Stomach (tissue), 9 donors: ENCODE results near the gene PLIN3. TPM values are rescaled to one million over a fixed set of nuclear protein-coding genes. Genes with fewer than 3 reads are reported as not detected.
A peak's percentile ranks its signal among the peaks of the same experiment; 100 is the strongest.
"Not testable (repeated sequence)": the region's sequence is repeated elsewhere in the genome, so short reads cannot be mapped to it uniquely, and the experiment has no call there.

Experiments used
- DNase-seq, 2 donors: peaks; one replicate each; pipeline versions ENCODE4 v3.0.0 to v3.0.0-alpha.2; 2013 to 2019
- H3K27ac ChIP-seq, 5 donors: fragments of 200-600 bp in 4 of 5; sonication (generic) in 4 of 5; one replicate each; pipeline ENCODE4 v1.5.1; 2013 to 2019; ENCODE audit warnings: mild to moderate bottlenecking in 1 of 5, moderate library complexity in 1 of 5
- H3K27me3 ChIP-seq, 3 donors: fragments of 200-600 bp; sonication (generic); one replicate each; pipeline ENCODE4 v1.5.1; 2017 to 2019; ENCODE audit warnings: mixed run types in 1 of 3
- H3K36me3 ChIP-seq, 4 donors: fragments of 200-600 bp; sonication (generic); 1 replicate in 3 of 4; 2 replicates in 1 of 4; pipeline ENCODE4 v1.5.1; 2016 to 2019
- H3K4me1 ChIP-seq, 4 donors: fragments of 200-600 bp; sonication (generic); one replicate each; pipeline ENCODE4 v1.5.1; 2016 to 2019
- H3K4me3 ChIP-seq, 4 donors: fragments of 200-600 bp; sonication (generic) in 3 of 4; one replicate each; pipeline ENCODE4 v1.5.1; 2016 to 2019; ENCODE audit warnings: mild to moderate bottlenecking in 1 of 4
- H3K9me3 ChIP-seq, 4 donors: fragments of 200-600 bp; sonication (generic); one replicate each; pipeline ENCODE4 v1.5.1; 2016 to 2019
- EP300 ChIP-seq: sonication (generic); formaldehyde crosslinking; IDR thresholded peaks from one replicate; pipeline ENCODE4 v1.6.1; 2017; ENCODE audit warnings: antibody characterized with exemption
- POLR2A ChIP-seq, 4 donors: fragments of 450-650 bp; IDR thresholded peaks; one replicate each; pipeline ENCODE4 v1.6.1; 2016; ENCODE audit warnings: antibody characterized with exemption in 4 of 4, control low read depth in 2 of 4, mild to moderate bottlenecking in 1 of 4, moderate library complexity in 1 of 4
- POLR2AphosphoS5 ChIP-seq, 3 donors: sonication (generic); formaldehyde crosslinking; IDR thresholded peaks; one replicate each; pipeline ENCODE4 v1.6.1; 2016; ENCODE audit warnings: antibody characterized with exemption in 3 of 3
- WGBS, 5 donors: extraction: QIAGEN DNeasy Blood & Tissue Kit in 3 of 5; methylation state at CpG; one replicate each; pipeline versions ENCODE4 v1.1.5 to v1.1.7; 2013 to 2018; 5-methylcytosine and 5-hydroxymethylcytosine counted together
- intact Hi-C: fragments of 100-400 bp; cut with DNase I; formaldehyde crosslinking; loops from one replicate; pipeline ENCODE4 v1.15.1; 2023; ENCODE audit warnings: low total_unique reads
- polyA plus RNA-seq, 3 donors: library from polyadenylated mRNA; stranded (reverse); fragments of 200-250 nt; gene quantifications; one replicate each; pipeline ENCODE4 v1.2.3, GENCODE V29; 2013
- total RNA-seq, 5 donors: library from RNA; depleted of rRNA; stranded (reverse); fragments of >200 nt; gene quantifications; one replicate each; pipeline versions ENCODE4 v1.1.0 to v1.2.3, GENCODE V29; 2014 to 2016
- TF ChIP-seq, protein P1 (sequence below), 7 experiments: fragments of 450-650 bp in 4 of 7; fragments of 200-600 bp in 3 of 7; sonication (generic) in 3 of 7; IDR thresholded peaks; one replicate each; pipeline ENCODE4 v1.5.1; 2016 to 2019; ENCODE audit warnings: antibody characterized with exemption in 7 of 7, control low read depth in 2 of 7, mild to moderate bottlenecking in 1 of 7
- donor health status: healthy with polysubstance abuse.
- donor health status: Bipolar disorder and iron deficiency.
- donor health status: healthy.

Gene PLIN3
- total and polyA plus RNA-seq, 8 donors: 8.9 to 55.3 (median 27.8) TPM

DNA sequence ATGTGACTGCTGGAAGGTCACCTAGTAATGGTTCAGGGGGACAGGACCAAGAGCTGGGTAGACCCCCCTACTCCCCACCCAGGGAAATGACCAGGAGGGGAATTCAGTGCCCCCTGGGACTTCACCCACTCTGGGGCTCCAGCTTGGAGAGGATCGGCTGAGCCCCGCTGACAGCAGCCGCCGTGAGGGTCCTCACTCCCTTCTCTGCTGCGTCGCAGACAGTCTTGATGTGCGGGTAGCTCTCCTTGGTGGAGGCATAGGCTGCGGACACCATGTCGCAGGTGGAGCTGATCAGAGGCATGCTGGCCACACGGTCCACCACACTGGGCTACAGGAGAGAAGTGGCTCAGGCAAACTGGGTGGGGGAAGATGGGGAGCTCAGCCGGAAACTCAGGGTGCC is 7.8 kb downstream of the PLIN3 start:
- TF ChIP-seq POLR2AphosphoS5 (IDR thresholded peaks at IDR 0.05) (no peak), POLR2A (IDR thresholded peaks at IDR 0.05) (no peak), EP300 (no peak)
- TF ChIP-seq, protein P1, sequence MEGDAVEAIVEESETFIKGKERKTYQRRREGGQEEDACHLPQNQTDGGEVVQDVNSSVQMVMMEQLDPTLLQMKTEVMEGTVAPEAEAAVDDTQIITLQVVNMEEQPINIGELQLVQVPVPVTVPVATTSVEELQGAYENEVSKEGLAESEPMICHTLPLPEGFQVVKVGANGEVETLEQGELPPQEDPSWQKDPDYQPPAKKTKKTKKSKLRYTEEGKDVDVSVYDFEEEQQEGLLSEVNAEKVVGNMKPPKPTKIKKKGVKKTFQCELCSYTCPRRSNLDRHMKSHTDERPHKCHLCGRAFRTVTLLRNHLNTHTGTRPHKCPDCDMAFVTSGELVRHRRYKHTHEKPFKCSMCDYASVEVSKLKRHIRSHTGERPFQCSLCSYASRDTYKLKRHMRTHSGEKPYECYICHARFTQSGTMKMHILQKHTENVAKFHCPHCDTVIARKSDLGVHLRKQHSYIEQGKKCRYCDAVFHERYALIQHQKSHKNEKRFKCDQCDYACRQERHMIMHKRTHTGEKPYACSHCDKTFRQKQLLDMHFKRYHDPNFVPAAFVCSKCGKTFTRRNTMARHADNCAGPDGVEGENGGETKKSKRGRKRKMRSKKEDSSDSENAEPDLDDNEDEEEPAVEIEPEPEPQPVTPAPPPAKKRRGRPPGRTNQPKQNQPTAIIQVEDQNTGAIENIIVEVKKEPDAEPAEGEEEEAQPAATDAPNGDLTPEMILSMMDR (IDR thresholded peaks at IDR 0.05): no peak
- Histone ChIP-seq H3K4me3 (no peak overlapping the region), H3K27ac (no peak overlapping the region), H3K27me3 (no peaks in the 10 kb centered on the region), H3K36me3 (peaks cover 26 to 83% (median 72%) of the 10 kb centered on the region in 4 donors), H3K9me3 (no peaks in the 10 kb centered on the region), H3K4me1 (peaks cover 6 to 16% (median 7%) of the 10 kb centered on the region in 4 donors)
- whole genome bisulfite sequencing, 5 donors: 94 to 98% (median 96%) methylated on average over 10 to 11 of the region's 11 CpGs
- no peak for DNase-seq
- intact Hi-C loops: loop anchor here (5.0 kb wide), 1 partner anchor 52 kb away; no protein-coding TSS in a partner anchor

DNA sequence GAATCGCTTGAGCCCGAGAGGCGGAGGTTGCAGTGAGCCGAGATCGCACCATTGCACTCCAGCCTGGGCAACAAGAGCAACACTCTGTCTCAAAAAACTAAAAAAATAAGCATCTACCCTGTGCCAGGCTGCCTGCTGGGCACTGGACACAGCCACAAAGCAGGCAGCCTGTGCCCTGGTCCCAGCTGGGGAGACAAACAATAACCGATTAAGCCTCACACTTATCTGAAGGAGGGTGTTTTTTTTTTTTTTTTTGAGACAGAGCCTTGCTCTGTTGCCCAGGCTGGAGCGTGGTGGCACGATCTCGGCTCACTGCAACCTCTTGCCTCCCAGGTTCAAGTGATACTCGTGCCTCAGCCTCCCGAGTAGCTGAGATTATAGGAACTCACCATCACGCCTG is 11.0 kb downstream of the PLIN3 start:
- peaks cover 3 to 15% (median 5%) of the 10 kb centered on the region in 4 donors for H3K4me1 ChIP-seq
- not testable (repeated sequence) for H3K9me3 ChIP-seq, H3K27ac ChIP-seq, H3K4me3 ChIP-seq, DNase-seq, H3K27me3 ChIP-seq
- 56 to 85% (median 77%) methylated on average over 12 of the region's 12 CpGs for WGBS, 5 donors
- H3K36me3 ChIP-seq: peaks cover 26 to 100% (median 99%) of the 10 kb centered on the region in 4 donors
- intact Hi-C loops: loop anchor here (5.0 kb wide), 1 partner anchor 49 kb away; no protein-coding TSS in a partner anchor

DNA sequence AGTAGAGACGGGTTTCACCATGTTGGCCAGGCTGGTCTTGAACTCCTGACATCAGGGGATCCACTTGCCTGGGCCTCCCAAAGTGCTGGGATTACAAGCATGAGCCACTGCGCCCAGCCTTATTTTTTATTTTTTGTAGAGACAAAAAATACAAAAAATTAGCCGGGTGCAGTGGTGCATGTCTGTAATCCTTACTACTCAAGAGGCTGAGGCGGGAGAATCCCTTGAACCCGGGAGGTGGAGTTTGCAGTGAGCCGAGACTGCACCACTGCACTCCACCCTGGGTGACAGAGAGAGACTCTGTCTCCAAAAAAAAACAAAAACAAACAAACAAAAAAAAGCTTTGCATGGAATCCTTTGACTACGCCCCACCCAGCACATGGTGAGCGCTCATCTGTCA is 14.0 kb downstream of the PLIN3 start:
- H3K9me3 ChIP-seq, H3K27me3 ChIP-seq, H3K4me3 ChIP-seq, intact Hi-C loops, H3K4me1 ChIP-seq, DNase-seq, H3K27ac ChIP-seq: not testable (repeated sequence)
- peaks cover 12 to 100% (median 95%) of the 10 kb centered on the region in 4 donors for H3K36me3 ChIP-seq
- 80 to 92% (median 90%) methylated on average over 8 of the region's 8 CpGs for WGBS, 5 donors

DNA sequence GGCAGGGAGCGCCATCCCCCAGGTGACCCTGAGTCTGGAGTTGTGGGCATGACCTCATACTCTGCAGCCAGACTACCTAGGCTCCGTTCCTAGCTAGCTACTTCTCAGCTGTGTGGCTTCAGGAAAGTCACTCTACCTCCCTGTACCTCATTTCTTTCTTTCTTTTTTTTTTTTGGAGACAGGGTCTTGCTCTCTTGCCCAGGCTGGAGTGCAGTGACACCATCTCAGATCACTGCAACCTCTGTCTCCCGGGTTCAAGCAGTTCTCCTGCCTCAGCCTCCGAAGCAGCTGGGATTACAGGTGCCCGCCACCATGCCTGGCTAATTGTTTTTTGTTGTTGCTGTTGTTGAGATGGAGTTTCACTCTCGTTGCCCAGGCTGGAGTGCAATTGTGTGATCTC is 15.0 kb downstream of the PLIN3 start:
- TF ChIP-seq, protein P1 (IDR thresholded peaks at IDR 0.05): no peak
- TF ChIP-seq POLR2AphosphoS5 (IDR thresholded peaks at IDR 0.05) (no peak), POLR2A (IDR thresholded peaks at IDR 0.05) (no peak), EP300 (no peak)
- H3K27me3 ChIP-seq: no peaks in the 10 kb centered on the region
- no peaks in the 10 kb centered on the region for H3K9me3 ChIP-seq
- intact Hi-C loops: no loop called here
- 87 to 91% (median 89%) methylated on average over 6 of the region's 6 CpGs for WGBS, 5 donors
- no peak overlapping the region for H3K4me3 ChIP-seq
- peaks cover 0 to 6% (median 0%) of the 10 kb centered on the region in 4 donors for H3K4me1 ChIP-seq
- DNase-seq: no peak
- H3K36me3 ChIP-seq: peaks cover 17 to 100% (median 95%) of the 10 kb centered on the region in 4 donors
- no peak overlapping the region for H3K27ac ChIP-seq

DNA sequence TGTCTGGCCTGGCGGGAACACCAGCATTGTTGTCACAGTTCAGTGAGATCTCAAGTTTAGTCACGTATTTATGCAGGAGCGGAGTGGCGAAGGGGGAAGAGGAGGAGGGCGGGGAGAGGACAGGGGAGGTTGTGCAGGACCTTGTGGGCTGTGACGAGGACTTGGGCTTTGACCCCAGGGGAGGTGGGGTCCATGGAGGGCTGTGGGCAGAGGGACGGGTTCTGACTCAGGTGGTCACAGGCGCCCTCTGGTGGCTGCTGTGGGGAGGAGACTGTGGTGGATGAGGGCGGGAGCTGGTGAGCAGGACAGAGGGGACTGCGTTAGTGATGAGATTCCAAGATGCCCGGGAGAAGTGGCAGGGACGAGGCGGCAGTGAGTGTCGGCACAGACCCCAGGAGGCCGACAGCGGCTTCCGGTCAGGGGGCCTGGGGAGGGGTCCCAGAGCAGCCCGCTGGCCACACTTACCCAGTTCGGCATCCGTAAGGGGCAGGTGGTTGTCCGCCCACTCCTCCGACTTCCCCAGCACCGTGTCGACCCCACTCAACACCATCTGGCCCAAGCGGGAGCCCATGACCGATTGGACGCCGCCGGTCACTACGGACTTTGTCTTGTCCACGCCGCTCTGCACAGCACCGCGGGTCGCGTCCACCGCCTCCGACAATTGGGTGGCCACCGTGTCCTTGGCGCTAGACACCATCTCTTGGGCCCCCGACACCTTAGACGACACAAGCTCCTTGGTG is 15.7 kb downstream of the PLIN3 start:
- peaks cover 0 to 7% (median 0%) of the 10 kb centered on the region in 4 donors for H3K4me1 ChIP-seq
- no peaks in the 10 kb centered on the region for H3K9me3 ChIP-seq
- peaks cover 13 to 100% (median 95%) of the 10 kb centered on the region in 4 donors for H3K36me3 ChIP-seq
- 68 to 80% (median 71%) methylated on average over 37 to 42 of the region's 42 CpGs for WGBS, 5 donors
- H3K27me3 ChIP-seq: no peaks in the 10 kb centered on the region
- H3K4me3 ChIP-seq: no peak overlapping the region
- intact Hi-C loops: no loop called here
- no peak for TF ChIP-seq POLR2AphosphoS5 (IDR thresholded peaks at IDR 0.05)
- TF ChIP-seq EP300: no peak
- TF ChIP-seq, protein P1 (IDR thresholded peaks at IDR 0.05): peak in 5 of 7 experiments; percentile 75 to 98 (median 87)
- DNase-seq: peak; percentile 72 to 81
- H3K27ac ChIP-seq: no peak overlapping the region
